K562 (cell line): ENCODE data around the gene WRAP53. TPM values are rescaled to one million over a fixed set of nuclear protein-coding genes. Genes with fewer than 3 reads are reported as not detected.
A peak's percentile ranks its signal among the peaks of the same experiment; 100 is the strongest.

Experiments used
- C11orf30 ChIP-seq: fragments of 450-650 bp; IDR thresholded peaks from 2 replicates; pipeline ENCODE4 v1.6.1; 2016; ENCODE audit warnings: low read depth, mild to moderate bottlenecking
- HES1 ChIP-seq: fragments of 450-650 bp; IDR thresholded peaks from 2 replicates; pipeline ENCODE4 v1.6.1; 2016; ENCODE audit warnings: low read depth, mild to moderate bottlenecking, moderate library complexity
- KDM4B ChIP-seq, 2 experiments: fragments of 450-650 bp in 1 of 2; sonication (generic) in 1 of 2; IDR thresholded peaks; 2 replicates each; pipeline ENCODE4 v1.6.1; 2016 to 2017; ENCODE audit warnings: borderline replicate concordance in 2 of 2, antibody characterized with exemption in 1 of 2, low read depth in 1 of 2, mild to moderate bottlenecking in 1 of 2
- MAFG ChIP-seq: fragments of 450-650 bp; conservative IDR thresholded peaks from 2 replicates; pipeline ENCODE4 v1.6.1; 2016; ENCODE audit warnings: missing genetic modification characterization, missing compliant biosample characterization
- MAFK ChIP-seq: IDR thresholded peaks from 2 replicates; pipeline ENCODE4 v1.6.1; 2011; ENCODE audit warnings: low read length, improper control_type of control experiment
- MGA ChIP-seq: fragments of 450-650 bp; IDR thresholded peaks from 2 replicates; pipeline ENCODE4 v1.6.1; 2016; ENCODE audit warnings: mild to moderate bottlenecking, moderate library complexity
- NFE2L1 ChIP-seq: fragments of 450-650 bp; IDR thresholded peaks from 2 replicates; pipeline ENCODE4 v1.6.1; 2016; ENCODE audit warnings: missing genetic modification characterization, low read depth, mild to moderate bottlenecking, missing compliant biosample characterization, moderate library complexity, borderline replicate concordance
- SREBF2 ChIP-seq: sonication (generic); formaldehyde crosslinking; IDR thresholded peaks from 2 replicates; pipeline ENCODE4 v1.4.0; 2020; ENCODE audit warnings: mild to moderate bottlenecking, missing genetic modification reagents
- SRSF3 ChIP-seq: fragments of 200-400 bp; formaldehyde crosslinking; IDR thresholded peaks from 2 replicates; pipeline ENCODE4 v1.6.1; 2016; ENCODE audit warnings: mild to moderate bottlenecking, low read length, moderate library complexity; ENCODE audit not compliant: insufficient read depth
- ZC3H8 ChIP-seq: fragments of 450-650 bp; IDR thresholded peaks from 2 replicates; pipeline ENCODE4 v1.6.1; 2017
- ZNF316 ChIP-seq: fragments of 450-650 bp; IDR thresholded peaks from 2 replicates; pipeline ENCODE4 v1.6.1; 2016
- ZNF384 ChIP-seq: IDR thresholded peaks from 2 replicates; pipeline ENCODE4 v1.6.1; 2012; ENCODE audit warnings: low read depth, low read length, improper control_type of control experiment
- ZNF780A ChIP-seq: fragments of 250-450 bp; sonication (Bioruptor Pico); IDR thresholded peaks from 2 replicates; pipeline ENCODE4 v1.5.0; 2021; ENCODE audit warnings: mild to moderate bottlenecking
- polyA plus RNA-seq, 8 experiments: library from polyadenylated mRNA; depleted of rRNA in 4 of 8; stranded (reverse) in 5 of 8; unstranded in 3 of 8; fragments of >200 nt; fragmentation: Nextera tagmentation in 2 of 8; fragmentation: Illumina TruSeq in 1 of 8; extraction: Ambion mirVana in 2 of 8; extraction: Trizol in 1 of 8; gene quantifications; 2 replicates each; pipeline versions ENCODE4 v1.2.1 to v1.2.3, GENCODE V29; 2011 to 2014; ENCODE audit warnings: inconsistent platforms in 1 of 8, missing spikeins in 1 of 8
- total RNA-seq, 7 experiments: library from RNA; depleted of rRNA in 6 of 7; stranded (reverse); fragments of >200 nt in 6 of 7; fragmentation: Illumina TruSeq in 2 of 7; extraction: Trizol in 2 of 7; gene quantifications; 2 replicates each; pipeline versions ENCODE4 v1.2.1 to v1.2.3, GENCODE V29; 2011 to 2021; ENCODE audit warnings: low replicate concordance in 1 of 7
- TF ChIP-seq, protein P1 (sequence below): fragments of 250-450 bp; sonication (Bioruptor Pico); IDR thresholded peaks from 2 replicates; pipeline ENCODE4 v1.5.0; 2021; ENCODE audit warnings: mild to moderate bottlenecking, moderate library complexity

Gene WRAP53
- total and polyA plus RNA-seq, 9 of the 15 experiments (the other 6 are each of a cell fraction or from before 2014, with no cell fraction given), result 0.72 to 18.2 (median 13.4) TPM

- TF ChIP-seq C11orf30, result peak; percentile 60
- TF ChIP-seq ZNF780A (CRISPR knock-in tag), result no peak
- no peak for TF ChIP-seq ZC3H8
- TF ChIP-seq NFE2L1, result no peak
- no peak for TF ChIP-seq SRSF3
- TF ChIP-seq SREBF2 (CRISPR knock-in tag), result no peak
- no peak for TF ChIP-seq KDM4B (IDR thresholded peaks at IDR 0.05; ENCODE audit: borderline replicate concordance in 2 of 2, low read depth in 1 of 2)
- TF ChIP-seq MGA, result peak; percentile 84
- TF ChIP-seq ZNF316, result peak; percentile 57; the same call in 1 of the 2 replicates
- TF ChIP-seq MAFK, result peak; percentile 28; the same call in 1 of the 2 replicates
- TF ChIP-seq MAFG (tag), result peak; percentile 55; the same call in 1 of the 2 replicates
- TF ChIP-seq HES1, result 0 out of 2 replicates have a peak, but pooled peaks have one; percentile 25
- TF ChIP-seq, protein P1, sequence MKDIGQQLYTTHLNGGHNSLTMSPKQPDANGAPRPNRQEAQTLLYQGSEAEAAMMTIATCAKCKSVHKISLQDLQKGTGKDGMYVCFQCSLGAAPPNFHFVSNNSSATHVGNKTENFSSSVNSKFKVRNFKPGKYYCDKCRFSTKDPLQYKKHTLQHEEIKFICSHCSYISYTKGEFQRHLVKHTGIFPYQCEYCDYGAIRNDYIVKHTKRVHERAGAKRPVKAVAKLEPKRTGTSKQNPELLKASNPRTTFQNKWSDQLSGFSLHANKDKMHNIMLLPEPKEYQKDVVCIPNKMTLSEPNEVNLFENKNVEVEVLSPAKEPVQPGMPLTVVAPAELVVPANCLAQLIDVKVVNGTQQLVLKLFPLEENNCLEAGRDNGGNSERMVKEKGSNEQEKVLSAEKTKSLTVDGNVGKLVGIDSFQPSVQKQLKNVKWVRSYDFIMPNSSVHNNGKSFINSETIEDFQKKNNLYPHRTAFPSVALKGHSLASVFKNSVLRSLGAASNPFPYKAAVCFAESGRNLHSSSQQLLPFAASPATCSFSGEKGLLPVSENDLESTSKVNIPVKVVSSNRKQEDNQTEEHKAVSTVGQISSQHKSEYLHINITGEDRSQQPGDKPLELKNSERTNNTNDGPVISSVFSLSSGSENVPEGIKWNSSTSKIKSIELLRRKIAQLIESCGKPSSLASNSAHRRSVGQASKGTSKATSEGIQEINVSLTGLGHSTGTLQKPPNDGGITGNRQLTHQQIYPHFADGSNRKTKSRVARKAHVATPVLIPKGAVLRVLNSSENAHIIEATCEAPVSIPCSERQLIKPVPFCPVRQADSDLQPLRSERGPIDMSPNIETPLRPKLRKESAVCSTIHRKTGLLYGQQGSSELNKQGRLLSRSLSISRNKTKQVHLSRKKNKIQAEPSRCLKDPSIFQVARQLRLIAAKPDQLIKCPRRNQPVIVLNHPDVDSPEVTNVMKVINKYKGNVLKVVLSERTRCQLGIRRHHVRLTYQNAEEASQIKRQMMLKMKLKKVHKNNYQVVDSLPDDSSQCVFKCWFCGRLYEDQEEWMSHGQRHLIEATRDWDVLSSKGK (CRISPR knock-in tag), result no peak
- TF ChIP-seq ZNF384, result no peak
Measured at GRCh38 chr17:7700510-7700909, 12.2 kb downstream of the WRAP53 start (continued).
